B cell (primary cell): Measurements from ENCODE around the gene GLRA1. TPM values are rescaled to one million over a fixed set of nuclear protein-coding genes. Genes with fewer than 3 reads are reported as not detected.

ENCODE experiments used
- ATAC-seq: fragments of 200-7000 bp; cut with Tn5 transposase; one replicate; pipeline ENCODE4 v1.10.0; 2021; ENCODE audit warnings: low read depth, mild to moderate bottlenecking, moderate number of reproducible peaks, moderate library complexity
- CTCF ChIA-PET: fragments of 350-600 bp; sonication (Branson Sonifier 250); formaldehyde crosslinking; loops from one replicate; lab custom pipeline; 2021; ENCODE audit warnings: antibody characterized with exemption, inconsistent platforms; lab: Charles Lee
- POLR2A ChIA-PET: fragments of 350-600 bp; sonication (Branson Sonifier 250); formaldehyde crosslinking; loops from one replicate; lab custom pipeline; 2021; ENCODE audit warnings: antibody characterized with exemption; lab: Charles Lee
- DNase-seq: peaks from one replicate; pipeline ENCODE4 v3.0.0; 2013
- H2AFZ ChIP-seq: 2 replicates; pipeline ENCODE4 v1.6.1; 2012; ENCODE audit warnings: mild to moderate bottlenecking, low read depth, low read length; ENCODE audit not compliant: insufficient read depth, poor library complexity, severe bottlenecking
- H3K27ac ChIP-seq, 2 donors: 1 replicate in 1 of 2; 2 replicates in 1 of 2; pipeline ENCODE4 v1.5.1; 2012 to 2013; ENCODE audit warnings: low read length in 2 of 2, mild to moderate bottlenecking in 2 of 2, moderate library complexity in 1 of 2
- H3K27me3 ChIP-seq, 4 experiments: fragments of 200-600 bp in 1 of 4; sonication (generic) in 1 of 4; replicated peaks in 1 of 4; 1 replicate in 2 of 4; 2 replicates in 2 of 4; pipeline versions ENCODE4 v1.6.1 to v1.7.0; 2013 to 2016; ENCODE audit warnings: low read length in 3 of 4, mild to moderate bottlenecking in 2 of 4, mixed read lengths in 1 of 4, moderate library complexity in 1 of 4; ENCODE audit not compliant: insufficient read depth in 4 of 4, control insufficient read depth in 3 of 4; ENCODE audit errors: control extremely low read depth in 1 of 4
- H3K36me3 ChIP-seq, 2 experiments: replicated peaks in 1 of 2; 1 replicate in 1 of 2; 2 replicates in 1 of 2; pipeline versions ENCODE4 v1.6.1 to v1.7.1; 2013; ENCODE audit warnings: low read length in 1 of 2; ENCODE audit not compliant: insufficient read depth in 2 of 2, control insufficient read depth in 1 of 2; ENCODE audit errors: control extremely low read depth in 1 of 2, extremely low read depth in 1 of 2
- H3K4me1 ChIP-seq, 2 donors: fragments of 200-600 bp in 1 of 2; sonication (generic) in 1 of 2; 1 replicate in 1 of 2; 2 replicates in 1 of 2; pipeline versions ENCODE4 v1.5.1 to v1.6.1; 2013 to 2017; ENCODE audit warnings: low read length in 2 of 2; ENCODE audit not compliant: control insufficient read depth in 2 of 2, insufficient read depth in 2 of 2
- H3K4me2 ChIP-seq: replicated peaks from 2 replicates; pipeline ENCODE3; 2012; ENCODE audit warnings: mild to moderate bottlenecking, low read depth, low read length; ENCODE audit not compliant: poor library complexity, severe bottlenecking
- H3K4me3 ChIP-seq, 5 experiments: fragments of 200-600 bp in 1 of 5; sonication (generic) in 1 of 5; 1 replicate in 3 of 5; 2 replicates in 2 of 5; pipeline versions ENCODE4 v1.5.1 to v1.7.0; 2011 to 2016; ENCODE audit warnings: low read length in 4 of 5, mild to moderate bottlenecking in 4 of 5, low read depth in 2 of 5, control low read depth in 1 of 5, moderate library complexity in 1 of 5; ENCODE audit not compliant: insufficient read depth in 1 of 5; ENCODE audit errors: control extremely low read depth in 1 of 5, extremely low read depth in 1 of 5
- H3K79me2 ChIP-seq: fragments of 200-600 bp; sonication (generic); one replicate; pipeline ENCODE4 v1.6.0; 2016; ENCODE audit warnings: low read length; ENCODE audit not compliant: control insufficient read depth, insufficient read depth
- H3K9ac ChIP-seq: fragments of 200-600 bp; sonication (generic); 2 replicates; pipeline ENCODE4 v1.6.1; 2017; ENCODE audit warnings: mild to moderate bottlenecking, low read length, moderate library complexity
- H3K9me3 ChIP-seq, 3 donors: one replicate each; pipeline versions ENCODE4 v1.6.1 to v1.7.1; 2013; ENCODE audit warnings: low read length in 2 of 3; ENCODE audit not compliant: control insufficient read depth in 2 of 3, insufficient read depth in 1 of 3; ENCODE audit errors: control extremely low read depth in 1 of 3
- H4K20me1 ChIP-seq: 2 replicates; pipeline ENCODE4 v1.6.0; 2012; ENCODE audit warnings: mild to moderate bottlenecking, low read length; ENCODE audit not compliant: insufficient read depth, control insufficient read depth, poor library complexity, severe bottlenecking
- H3K27ac Mint-ChIP-seq: one replicate; pipeline ENCODE4 v1.8.0; 2021; ENCODE audit warnings: mixed read lengths
- H3K27me3 Mint-ChIP-seq: one replicate; pipeline ENCODE4 v1.8.0; 2021; ENCODE audit warnings: mixed read lengths
- H3K4me1 Mint-ChIP-seq: one replicate; pipeline ENCODE4 v1.8.0; 2021; ENCODE audit warnings: mixed read lengths
- H3K4me3 Mint-ChIP-seq: one replicate; pipeline ENCODE4 v1.8.0; 2021; ENCODE audit warnings: mixed read lengths
- H3K9me3 Mint-ChIP-seq: one replicate; pipeline ENCODE4 v1.8.0; 2022; ENCODE audit warnings: mixed read lengths; ENCODE audit not compliant: insufficient read depth
- CTCF ChIP-seq: fragments of 200-600 bp; IDR thresholded peaks from one replicate; pipeline ENCODE4 v1.8.0; 2022; ENCODE audit warnings: antibody characterized with exemption, mild to moderate bottlenecking
- EZH2 ChIP-seq: IDR thresholded peaks from 2 replicates; pipeline ENCODE4 v1.6.1; 2012; ENCODE audit warnings: borderline replicate concordance, low read depth, mild to moderate bottlenecking, moderate library complexity, low read length; ENCODE audit not compliant: insufficient read depth, poor library complexity, severe bottlenecking
- WGBS: methylation state at CpG from one replicate; pipeline ENCODE4 v1.1.5; 2013; ENCODE audit warnings: missing lambda C conversion rate; ENCODE audit not compliant: insufficient coverage; 5-methylcytosine and 5-hydroxymethylcytosine counted together
- intact Hi-C: fragments of 100-400 bp; cut with micrococcal nuclease; formaldehyde crosslinking; loops from one replicate; pipeline ENCODE4 v1.10.0; 2022
- polyA plus RNA-seq: library from polyadenylated mRNA; depleted of rRNA; stranded (reverse); fragments of >200 nt; gene quantifications from 2 replicates; pipeline ENCODE4 v1.2.3, GENCODE V29; 2012
- total RNA-seq, 2 donors: library from RNA; stranded (reverse); fragments of 120-200 nt in 1 of 2; gene quantifications; 1 replicate in 1 of 2; 2 replicates in 1 of 2; pipeline versions ENCODE4 v1.2.3 to v1.2.4, GENCODE V29; 2013 to 2022

Gene GLRA1
- total and polyA plus RNA-seq, 2 donors (not counting 1 experiment from before 2014, with no cell fraction given), result not detected

DNA sequence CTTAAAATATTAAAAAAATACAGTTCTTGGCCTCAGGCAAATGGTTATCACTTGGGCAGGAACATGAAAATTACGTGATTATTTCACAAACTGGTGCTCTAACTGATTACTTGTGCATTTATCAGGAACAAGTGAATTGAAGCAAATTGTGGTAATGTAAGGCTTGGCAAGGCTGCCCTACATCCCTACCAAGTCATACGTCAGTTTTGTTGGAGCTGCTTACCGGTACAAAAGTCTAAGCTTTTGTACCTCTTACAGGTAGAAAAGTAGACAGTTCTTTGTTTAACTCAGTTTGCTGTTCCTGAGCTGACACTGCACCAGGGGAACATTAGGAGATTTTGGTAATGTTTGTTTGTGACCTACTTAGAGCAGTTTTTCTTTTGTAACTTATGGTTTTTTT lies 150.7 kb downstream of the GLRA1 start:
- Mint-ChIP-seq H3K27ac (no peak overlapping the region), H3K9me3 (no peaks in the 10 kb centered on the region), H3K4me1 (peaks cover 62% of the 10 kb centered on the region), H3K4me3 (peak overlapping the region; percentile 77), H3K27me3 (no peaks in the 10 kb centered on the region)
- DNase-seq (no peak), ATAC-seq (no peak)
- Histone ChIP-seq H3K4me3 (peak overlapping the region in 1 of 5 experiments; percentile 91), H3K9ac (peak overlapping the region; percentile 87), H3K79me2 (peaks cover 67% of the 10 kb centered on the region), H3K36me3 (peaks cover 0 to 13% of the 10 kb centered on the region in 2 experiments), H3K9me3 (no peaks in the 10 kb centered on the region), H3K27me3 (no peaks in the 10 kb centered on the region), H4K20me1 (peaks cover 62% of the 10 kb centered on the region), H3K27ac (peak overlapping the region in 1 of 2 donors; percentile 87), H3K4me2 (peak overlapping the region; percentile 89), H2AFZ (no peak overlapping the region), H3K4me1 (peaks cover 47 to 48% of the 10 kb centered on the region in 2 donors)
- 35% methylated on average over 2 of the region's 3 CpGs for whole genome bisulfite sequencing
- POLR2A ChIA-PET, result interaction anchor here (0.7 to 1.3 kb wide), 3 partner anchors 16 to 326 kb away, joined by 3 read pairs; partner anchors contain the start of gene ATOX1
- intact Hi-C loops, result loop anchor here (1.0 to 5.0 kb wide), 3 partner anchors 10 to 1362 kb away; partner anchors contain the start of genes CD74 and GM2A
- no peak for TF ChIP-seq CTCF
- TF ChIP-seq EZH2, result no peak
- CTCF ChIA-PET, result interaction anchor here (1.0 to 3.0 kb wide), 3 partner anchors 11 to 115 kb away, joined by 3 to 11 read pairs (median 3); no protein-coding TSS in a partner anchor
